ENCODE data around the gene P4HA2. TPM values are rescaled to one million over a fixed set of nuclear protein-coding genes. Genes with fewer than 3 reads are reported as not detected.

The P4HA2 gene
- total RNA-seq, 1 donor from 2014 or later: 44.9 TPM

DNA sequence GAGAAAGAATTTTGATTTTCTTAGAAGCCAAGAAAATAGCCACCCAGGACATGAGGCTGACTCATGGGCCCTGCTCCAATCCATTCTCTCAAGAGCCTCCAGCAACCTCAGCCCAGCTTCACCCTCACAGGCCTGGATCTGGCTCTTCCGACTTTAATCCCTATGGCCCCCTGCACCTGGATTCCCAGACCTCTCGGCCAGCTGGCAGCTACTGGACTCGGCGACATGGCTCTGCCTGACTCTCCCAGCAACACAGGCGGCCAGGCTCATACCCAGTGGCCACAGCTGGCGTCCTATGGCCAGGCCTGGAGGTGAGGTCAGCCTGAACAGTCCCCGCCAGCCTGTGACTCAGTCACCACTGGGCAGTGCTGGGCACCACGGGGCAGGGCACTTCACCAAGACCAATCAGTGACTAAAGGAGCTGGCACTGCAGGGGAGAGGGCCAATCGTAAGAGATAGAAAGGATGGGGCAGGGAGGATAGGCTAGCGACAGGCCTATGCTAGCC, 23.6 kb upstream of the P4HA2 start:
- intact Hi-C loops (cut with micrococcal nuclease): no loop called here
- no peaks in the 10 kb centered on the region for H3K36me3 Mint-ChIP-seq (ENCODE audit: low read depth)
- no peaks in the 10 kb centered on the region for H3K4me1 Mint-ChIP-seq (ENCODE audit: low read depth)
- no peak for DNase-seq (ENCODE audit: low spot score)
- peaks cover 9% of the 10 kb centered on the region for H3K9me3 Mint-ChIP-seq
- peaks cover 15% of the 10 kb centered on the region for H3K27me3 Mint-ChIP-seq (ENCODE audit: low read depth)
- H3K4me3 Mint-ChIP-seq (ENCODE audit: low read depth): no peak overlapping the region
- no peak overlapping the region for H3K27ac Mint-ChIP-seq

- peaks cover 13% of the 10 kb centered on the region for H3K27me3 Mint-ChIP-seq (ENCODE audit: low read depth)
- no peak overlapping the region for H3K27ac Mint-ChIP-seq
- peaks cover 17% of the 10 kb centered on the region for H3K9me3 Mint-ChIP-seq
- no peaks in the 10 kb centered on the region for H3K36me3 Mint-ChIP-seq (ENCODE audit: low read depth)
- H3K4me3 Mint-ChIP-seq (ENCODE audit: low read depth): no peak overlapping the region
- no peak for DNase-seq (ENCODE audit: low spot score)
- no peaks in the 10 kb centered on the region for H3K4me1 Mint-ChIP-seq (ENCODE audit: low read depth)
- intact Hi-C loops (cut with micrococcal nuclease): no loop called here
Measured at GRCh38 chr5:132250547-132250946, 22.9 kb upstream of the P4HA2 start.

DNA sequence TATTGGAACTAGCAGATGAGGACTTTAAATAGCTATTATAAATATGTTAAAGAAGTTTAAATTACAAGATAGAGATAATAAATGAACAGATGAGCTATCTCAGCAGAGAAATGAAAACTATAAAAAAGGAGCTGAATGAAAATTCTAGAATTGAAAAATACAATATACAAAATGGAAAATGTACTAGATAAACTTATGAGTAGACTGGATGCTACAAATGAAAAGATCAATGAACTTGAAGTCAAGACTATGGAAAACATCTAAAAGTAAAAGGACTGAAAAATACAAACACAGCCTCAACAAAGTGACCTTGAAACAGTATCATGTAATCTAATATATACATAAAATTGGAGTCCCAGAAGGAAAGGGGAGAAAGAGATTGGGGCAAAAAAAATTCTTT, 19.2 kb upstream of the P4HA2 start:
- Mint-ChIP-seq H3K36me3 (ENCODE audit: low read depth) (peaks cover 2% of the 10 kb centered on the region), H3K4me1 (ENCODE audit: low read depth) (no peaks in the 10 kb centered on the region), H3K27me3 (ENCODE audit: low read depth) (peaks cover 28% of the 10 kb centered on the region), H3K27ac (no peak overlapping the region), H3K4me3 (ENCODE audit: low read depth) (no peak overlapping the region), H3K9me3 (peaks cover 36% of the 10 kb centered on the region)
- no peak for DNase-seq (ENCODE audit: low spot score)
- intact Hi-C loops (cut with micrococcal nuclease): no loop called here

DNA sequence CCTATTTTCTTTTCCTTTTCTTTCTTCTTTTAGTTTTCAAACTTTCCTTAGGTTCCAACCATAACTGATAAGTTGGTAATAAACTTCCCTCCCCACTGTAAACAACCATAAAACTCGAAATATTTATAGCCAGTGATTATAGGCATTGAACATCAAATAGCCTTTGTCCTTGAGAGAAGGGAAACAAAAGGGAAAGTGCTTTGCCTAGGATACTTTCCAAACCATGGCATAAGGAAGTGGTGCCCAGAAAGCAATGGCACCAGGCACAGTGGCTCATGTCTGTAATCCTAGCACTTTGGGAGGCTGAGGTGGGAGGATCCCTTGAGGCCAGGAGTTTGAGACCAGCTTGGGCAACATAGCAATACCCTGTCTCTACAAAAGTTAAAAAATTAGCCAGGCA, 17.9 kb upstream of the P4HA2 start:
- Mint-ChIP-seq H3K4me1 (ENCODE audit: low read depth) (no peaks in the 10 kb centered on the region), H3K36me3 (ENCODE audit: low read depth) (peaks cover 2% of the 10 kb centered on the region), H3K4me3 (ENCODE audit: low read depth) (no peak overlapping the region), H3K27ac (no peak overlapping the region), H3K9me3 (peaks cover 43% of the 10 kb centered on the region), H3K27me3 (ENCODE audit: low read depth) (peaks cover 27% of the 10 kb centered on the region)
- intact Hi-C loops (cut with micrococcal nuclease): no loop called here
- no peak for DNase-seq (ENCODE audit: low spot score)

GRCh38 chr5:132243366-132243977, 15.8 kb upstream of the P4HA2 start:
- Mint-ChIP-seq H3K27ac (no peak overlapping the region), H3K27me3 (ENCODE audit: low read depth) (peaks cover 22% of the 10 kb centered on the region), H3K9me3 (peaks cover 43% of the 10 kb centered on the region), H3K36me3 (ENCODE audit: low read depth) (peaks cover 2% of the 10 kb centered on the region), H3K4me3 (ENCODE audit: low read depth) (no peak overlapping the region), H3K4me1 (ENCODE audit: low read depth) (no peaks in the 10 kb centered on the region)
- intact Hi-C loops (cut with micrococcal nuclease): loop anchor here (2.0 kb wide), 1 partner anchor 17 kb away; no protein-coding TSS in a partner anchor
- DNase-seq (ENCODE audit: low spot score): no peak

GRCh38 chr5:132239776-132240175, 12.1 kb upstream of the P4HA2 start:
- DNase-seq (ENCODE audit: low spot score): no peak
- no peak overlapping the region for H3K27ac Mint-ChIP-seq
- H3K27me3 Mint-ChIP-seq (ENCODE audit: low read depth): peaks cover 11% of the 10 kb centered on the region
- peaks cover 9% of the 10 kb centered on the region for H3K4me1 Mint-ChIP-seq (ENCODE audit: low read depth)
- intact Hi-C loops (cut with micrococcal nuclease): loop anchor here (5.0 kb wide), 2 partner anchors 53 to 172 kb away; partner anchors contain the start of gene SLC22A4
- no peak overlapping the region for H3K4me3 Mint-ChIP-seq (ENCODE audit: low read depth)
- H3K9me3 Mint-ChIP-seq: peaks cover 19% of the 10 kb centered on the region
- peaks cover 2% of the 10 kb centered on the region for H3K36me3 Mint-ChIP-seq (ENCODE audit: low read depth)

GRCh38 chr5:132238901-132239500, 11.3 kb upstream of the P4HA2 start:
- Mint-ChIP-seq H3K4me1 (ENCODE audit: low read depth) (peaks cover 9% of the 10 kb centered on the region), H3K9me3 (peaks cover 12% of the 10 kb centered on the region), H3K36me3 (ENCODE audit: low read depth) (peaks cover 2% of the 10 kb centered on the region), H3K27me3 (ENCODE audit: low read depth) (peaks cover 9% of the 10 kb centered on the region), H3K27ac (no peak overlapping the region), H3K4me3 (ENCODE audit: low read depth) (no peak overlapping the region)
- intact Hi-C loops (cut with micrococcal nuclease): loop anchor here (5.0 kb wide), 2 partner anchors 53 to 172 kb away; partner anchors contain the start of gene SLC22A4
- DNase-seq (ENCODE audit: low spot score): no peak

GRCh38 chr5:132238169-132238744, 10.6 kb upstream of the P4HA2 start:
- no peak overlapping the region for H3K4me3 Mint-ChIP-seq (ENCODE audit: low read depth)
- peaks cover 9% of the 10 kb centered on the region for H3K4me1 Mint-ChIP-seq (ENCODE audit: low read depth)
- H3K36me3 Mint-ChIP-seq (ENCODE audit: low read depth): no peaks in the 10 kb centered on the region
- peaks cover 9% of the 10 kb centered on the region for H3K27me3 Mint-ChIP-seq (ENCODE audit: low read depth)
- intact Hi-C loops (cut with micrococcal nuclease): loop anchor here (5.0 kb wide), 2 partner anchors 54 to 171 kb away; partner anchors contain the start of gene SLC22A4
- peak; percentile 61 for DNase-seq (ENCODE audit: low spot score)
- peaks cover 7% of the 10 kb centered on the region for H3K9me3 Mint-ChIP-seq
- H3K27ac Mint-ChIP-seq: no peak overlapping the region

GRCh38 chr5:132237670-132238069, 10.0 kb upstream of the P4HA2 start:
- peaks cover 7% of the 10 kb centered on the region for H3K9me3 Mint-ChIP-seq
- H3K27me3 Mint-ChIP-seq (ENCODE audit: low read depth): peaks cover 5% of the 10 kb centered on the region
- DNase-seq (ENCODE audit: low spot score): no peak
- no peak overlapping the region for H3K27ac Mint-ChIP-seq
- H3K4me1 Mint-ChIP-seq (ENCODE audit: low read depth): peaks cover 9% of the 10 kb centered on the region
- H3K36me3 Mint-ChIP-seq (ENCODE audit: low read depth): no peaks in the 10 kb centered on the region
- intact Hi-C loops (cut with micrococcal nuclease): loop anchor here (5.0 kb wide), 2 partner anchors 55 to 170 kb away; partner anchors contain the start of gene SLC22A4
- H3K4me3 Mint-ChIP-seq (ENCODE audit: low read depth): no peak overlapping the region

GRCh38 chr5:132237141-132237540, 9.5 kb upstream of the P4HA2 start:
- no peak for DNase-seq (ENCODE audit: low spot score)
- peaks cover 9% of the 10 kb centered on the region for H3K4me1 Mint-ChIP-seq (ENCODE audit: low read depth)
- peaks cover 7% of the 10 kb centered on the region for H3K9me3 Mint-ChIP-seq
- H3K36me3 Mint-ChIP-seq (ENCODE audit: low read depth): no peaks in the 10 kb centered on the region
- H3K27me3 Mint-ChIP-seq (ENCODE audit: low read depth): peaks cover 5% of the 10 kb centered on the region
- no peak overlapping the region for H3K27ac Mint-ChIP-seq
- intact Hi-C loops (cut with micrococcal nuclease): loop anchor here (5.0 kb wide), 2 partner anchors 55 to 170 kb away; partner anchors contain the start of gene SLC22A4
- H3K4me3 Mint-ChIP-seq (ENCODE audit: low read depth): no peak overlapping the region

- intact Hi-C loops (cut with micrococcal nuclease): loop anchor here (5.0 kb wide), 2 partner anchors 57 to 168 kb away; partner anchors contain the start of gene SLC22A4
- peaks cover 1% of the 10 kb centered on the region for H3K27me3 Mint-ChIP-seq (ENCODE audit: low read depth)
- no peak overlapping the region for H3K27ac Mint-ChIP-seq
- H3K9me3 Mint-ChIP-seq: no peaks in the 10 kb centered on the region
- peaks cover 18% of the 10 kb centered on the region for H3K4me1 Mint-ChIP-seq (ENCODE audit: low read depth)
- no peaks in the 10 kb centered on the region for H3K36me3 Mint-ChIP-seq (ENCODE audit: low read depth)
- no peak for DNase-seq (ENCODE audit: low spot score)
- no peak overlapping the region for H3K4me3 Mint-ChIP-seq (ENCODE audit: low read depth)
Measured at GRCh38 chr5:132235340-132235739, 7.7 kb upstream of the P4HA2 start.

GRCh38 chr5:132234684-132235062, 7.0 kb upstream of the P4HA2 start:
- Mint-ChIP-seq H3K4me3 (ENCODE audit: low read depth) (no peak overlapping the region), H3K9me3 (no peaks in the 10 kb centered on the region), H3K27ac (no peak overlapping the region), H3K36me3 (ENCODE audit: low read depth) (no peaks in the 10 kb centered on the region), H3K27me3 (ENCODE audit: low read depth) (peaks cover 4% of the 10 kb centered on the region), H3K4me1 (ENCODE audit: low read depth) (peaks cover 22% of the 10 kb centered on the region)
- DNase-seq (ENCODE audit: low spot score): no peak
- intact Hi-C loops (cut with micrococcal nuclease): loop anchor here (5.0 kb wide), 2 partner anchors 58 to 167 kb away; partner anchors contain the start of gene SLC22A4

Measured in activated T-helper 2 cell treated with anti-CD3 and anti-CD28 coated beads, Interferon-gamma antibody, Interleukin-2, Interleukin-4, amounts not matched to agents 10 μg/mL and 5 μg/mL and 100 μg/mL, durations not matched to agents 14 hours and 24 hours and 36 hours (primary cell).